Panc1 (cell line): ENCODE measurements around the gene MCU. TPM values are rescaled to one million over a fixed set of nuclear protein-coding genes. Genes with fewer than 3 reads are reported as not detected.
"Not testable (repeated sequence)": the region's sequence is repeated elsewhere in the genome, so short reads cannot be mapped to it uniquely, and the experiment has no call there.

Experiments
- ATAC-seq: fragments of 200-7000 bp; cut with Tn5 transposase; 2 replicates; pipeline ENCODE4 v1.9.1; 2020; ENCODE audit warnings: mild to moderate bottlenecking, moderate library complexity
- BruUV-seq: library from RNA; stranded (reverse); fragments of 400-500 nt; replicated peaks from 2 replicates; lab custom pipeline; 2021; lab: Mats Ljungman, UMichigan
- CTCF ChIA-PET: fragments of 300-600 bp; sonication (Branson Sonifier 250); formaldehyde crosslinking; loops from one replicate; lab custom pipeline; 2022; ENCODE audit warnings: antibody characterized with exemption; lab: Charles Lee
- POLR2A ChIA-PET: fragments of 300-600 bp; sonication (Branson Sonifier 250); formaldehyde crosslinking; loops from one replicate; lab custom pipeline; 2022; ENCODE audit warnings: antibody characterized with exemption; lab: Charles Lee
- DNase-seq: peaks from one replicate; pipeline ENCODE4 v3.0.0-alpha.2; 2010; ENCODE audit warnings: low read depth, low spot score
- H3K27ac ChIP-seq: 2 replicates; pipeline ENCODE4 v1.5.1; 2011; ENCODE audit warnings: mild to moderate bottlenecking, low read length, inconsistent platforms
- H3K27me3 ChIP-seq: fragments of 200-500 bp; sonication (Bioruptor generic); 2 replicates; pipeline ENCODE4 v1.6.0; 2014; ENCODE audit warnings: low read length, inconsistent platforms; ENCODE audit not compliant: control insufficient read depth, insufficient read depth
- H3K36me3 ChIP-seq: fragments of 200-500 bp; sonication (Bioruptor generic); 2 replicates; pipeline ENCODE4 v1.5.1; 2014; ENCODE audit warnings: inconsistent platforms, mild to moderate bottlenecking, low read length, moderate library complexity; ENCODE audit not compliant: control insufficient read depth, insufficient read depth
- H3K4me1 ChIP-seq: 2 replicates; pipeline ENCODE4 v1.5.1; 2011; ENCODE audit warnings: inconsistent platforms, mild to moderate bottlenecking, low read length, moderate library complexity; ENCODE audit not compliant: control insufficient read depth, insufficient read depth
- H3K4me3 ChIP-seq, 2 experiments: 2 replicates each; pipeline ENCODE4 v1.5.1; 2011 to 2012; ENCODE audit warnings: low read depth in 2 of 2, low read length in 2 of 2, mild to moderate bottlenecking in 2 of 2, inconsistent platforms in 1 of 2, moderate library complexity in 1 of 2
- H3K9me3 ChIP-seq: fragments of 200-500 bp; sonication (Bioruptor generic); 2 replicates; pipeline ENCODE4 v1.5.1; 2014; ENCODE audit warnings: low read depth, mild to moderate bottlenecking, inconsistent platforms, low read length, moderate library complexity; ENCODE audit not compliant: control insufficient read depth, insufficient read depth
- CTCF ChIP-seq: fragments of 450-650 bp; IDR thresholded peaks from 2 replicates; pipeline ENCODE4 v1.5.1; 2017; ENCODE audit warnings: mild to moderate bottlenecking
- POLR2AphosphoS5 ChIP-seq: IDR thresholded peaks from 2 replicates; pipeline ENCODE4 v1.6.1; 2012; ENCODE audit warnings: mild to moderate bottlenecking, low read depth, low read length, moderate library complexity
- REST ChIP-seq, 2 experiments: IDR thresholded peaks; 2 replicates each; pipeline ENCODE4 v1.6.1; 2011 to 2012; ENCODE audit warnings: low read depth in 2 of 2, control low read depth in 1 of 2, low read length in 1 of 2, mild to moderate bottlenecking in 1 of 2, moderate library complexity in 1 of 2; ENCODE audit not compliant: insufficient read depth in 1 of 2
- SIN3A ChIP-seq: IDR thresholded peaks from 2 replicates; pipeline ENCODE4 v1.6.1; 2012; ENCODE audit warnings: low read depth, mild to moderate bottlenecking, low read length, moderate library complexity, borderline replicate concordance; ENCODE audit not compliant: insufficient read depth
- TCF7L2 ChIP-seq: IDR thresholded peaks from 2 replicates; pipeline ENCODE4 v1.6.1; 2011; ENCODE audit warnings: mild to moderate bottlenecking, low read depth, low read length, inconsistent platforms
- in situ Hi-C: cut with HindIII; loops from 2 replicates; pipeline ENCODE4 v1.10.0; 2016; ENCODE audit warnings: low sequenced_read_pairs, low pct_unique_long_range_greater_than_20kb
- intact Hi-C: fragments of 100-400 bp; cut with micrococcal nuclease; formaldehyde crosslinking; loops from one replicate; pipeline ENCODE4 v1.10.0; 2022; ENCODE audit not compliant: unreplicated experiment
- total RNA-seq: library from RNA; stranded (reverse); gene quantifications from one replicate; pipeline ENCODE4 v1.2.1, GENCODE V29; 2021; ENCODE audit not compliant: unreplicated experiment

MCU gene
- total RNA-seq, 1 experiment from 2014 or later, result 31.6 TPM

DNA sequence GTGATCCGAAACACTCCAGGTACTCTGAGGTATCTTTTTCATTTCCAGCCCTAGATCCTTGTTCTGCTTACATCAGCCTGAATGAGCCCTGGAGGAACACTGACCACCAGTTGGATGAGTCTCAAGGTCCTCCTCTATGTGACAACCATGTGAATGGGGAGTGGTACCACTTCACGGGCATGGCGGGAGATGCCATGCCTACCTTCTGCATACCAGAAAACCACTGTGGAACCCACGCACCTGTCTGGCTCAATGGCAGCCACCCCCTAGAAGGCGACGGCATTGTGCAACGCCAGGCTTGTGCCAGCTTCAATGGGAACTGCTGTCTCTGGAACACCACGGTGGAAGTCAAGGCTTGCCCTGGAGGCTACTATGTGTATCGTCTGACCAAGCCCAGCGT lies 206.7 kb downstream of the MCU start:
- H3K27ac ChIP-seq, result no peak overlapping the region
- H3K4me3 ChIP-seq, result no peak overlapping the region
- H3K4me1 ChIP-seq, result no peaks in the 10 kb centered on the region
- in situ Hi-C loops, result no loop called here
- CTCF ChIA-PET, result no interaction called here
- POLR2A ChIA-PET, result interaction anchor here (0.6 kb wide), 1 partner anchor 609 kb away, joined by 4 read pairs; no protein-coding TSS in a partner anchor
- no peaks in the 10 kb centered on the region for H3K9me3 ChIP-seq
- TF ChIP-seq SIN3A, result no peak
- no peak for TF ChIP-seq TCF7L2
- TF ChIP-seq CTCF, result no peak
- no peak for TF ChIP-seq REST (IDR thresholded peaks at IDR 0.05; ENCODE audit: insufficient read depth in 1 of 2, low read depth in 2 of 2, low read length in 1 of 2)
- TF ChIP-seq POLR2AphosphoS5, result no peak
- peaks cover 5% of the 10 kb centered on the region; the same call in 1 of the 2 replicates for H3K27me3 ChIP-seq
- intact Hi-C loops, result no loop called here
- ATAC-seq, result no peak
- no peaks in the 10 kb centered on the region for H3K36me3 ChIP-seq
- DNase-seq, result no peak
- no TSS peak for BruUV-seq

GRCh38 chr10:72899545-72899944 lies 207.6 kb downstream of the MCU start:
- ATAC-seq (no peak), DNase-seq (no peak)
- no TSS peak for BruUV-seq
- H3K4me1 ChIP-seq, result no peaks in the 10 kb centered on the region
- ChIA-PET POLR2A (interaction anchor here (0.5 kb wide), 1 partner anchor 608 kb away, joined by 4 read pairs; no protein-coding TSS in a partner anchor), CTCF (no interaction called here)
- H3K27me3 ChIP-seq, result peaks cover 5% of the 10 kb centered on the region; the same call in 1 of the 2 replicates
- H3K9me3 ChIP-seq, result no peaks in the 10 kb centered on the region
- TF ChIP-seq POLR2AphosphoS5 (no peak), REST (IDR thresholded peaks at IDR 0.05; ENCODE audit: insufficient read depth in 1 of 2, low read depth in 2 of 2, low read length in 1 of 2) (no peak), CTCF (no peak), TCF7L2 (no peak), SIN3A (no peak)
- no peak overlapping the region for H3K4me3 ChIP-seq
- intact Hi-C loops (no loop called here), in situ Hi-C loops (no loop called here)
- no peaks in the 10 kb centered on the region for H3K36me3 ChIP-seq
- H3K27ac ChIP-seq, result no peak overlapping the region

GRCh38 chr10:72903941-72904446 lies 212.1 kb downstream of the MCU start:
- ATAC-seq, H3K4me3 ChIP-seq, H3K27ac ChIP-seq, POLR2A ChIA-PET, intact Hi-C loops, H3K4me1 ChIP-seq, DNase-seq, BruUV-seq, H3K9me3 ChIP-seq, CTCF ChIA-PET, in situ Hi-C loops, H3K27me3 ChIP-seq, H3K36me3 ChIP-seq: not testable (repeated sequence)
